GM12892 (cell line): Measurements from ENCODE around the gene OSTC.
"Not testable (repeated sequence)": the region's sequence is repeated elsewhere in the genome, so short reads cannot be mapped to it uniquely, and the experiment has no call there.

Experiments
- DNase-seq: peaks from one replicate; pipeline ENCODE4 v3.0.0; 2011; ENCODE audit not compliant: insufficient read length
- FAIRE-seq: peaks from 2 replicates; lab custom pipeline; 2011; peaks lifted over from hg19 to GRCh38; lab: Jason Lieb, UNC
- POLR2A ChIP-seq: IDR thresholded peaks from 2 replicates; pipeline ENCODE4 v1.6.1; 2011; ENCODE audit warnings: low read depth, low read length, control low read depth
- POLR2AphosphoS5 ChIP-seq: IDR thresholded peaks from 2 replicates; pipeline ENCODE4 v1.6.1; 2011; ENCODE audit warnings: low read depth, low read length, control low read depth
- TAF1 ChIP-seq: IDR thresholded peaks from 2 replicates; pipeline ENCODE4 v1.6.1; 2011; ENCODE audit warnings: low read depth, mild to moderate bottlenecking, control low read depth, low read length, borderline replicate concordance

OSTC gene

GRCh38 chr4:108700081-108700757, 49.8 kb downstream of the OSTC start:
- DNase-seq (no peak), FAIRE-seq (no peak)
- TF ChIP-seq POLR2AphosphoS5 = no peak
- TF ChIP-seq POLR2A = no peak

GRCh38 chr4:108702960-108703359, 52.6 kb downstream of the OSTC start:
- FAIRE-seq = no peak
- no peak for DNase-seq
- TF ChIP-seq POLR2A (no peak), POLR2AphosphoS5 (no peak), TAF1 (no peak)

- TF ChIP-seq POLR2AphosphoS5 (no peak), POLR2A (no peak), TAF1 (no peak)
- DNase-seq (no peak), FAIRE-seq (no peak)
Measured at GRCh38 chr4:108703370-108703769, 53.0 kb downstream of the OSTC start.

GRCh38 chr4:108703966-108704365, 53.6 kb downstream of the OSTC start:
- FAIRE-seq = no peak

GRCh38 chr4:108706289-108706688, 55.9 kb downstream of the OSTC start:
- DNase-seq (no peak), FAIRE-seq (no peak)
- TF ChIP-seq POLR2AphosphoS5 (no peak), POLR2A (no peak), TAF1 (no peak)

More at GRCh38 chr4:108703966-108704365, 53.6 kb downstream of the OSTC start:
- TF ChIP-seq POLR2A = no peak
- DNase-seq = no peak

- no peak for TF ChIP-seq TAF1
- TF ChIP-seq POLR2A = no peak
- TF ChIP-seq POLR2AphosphoS5 = no peak
- DNase-seq (no peak), FAIRE-seq (no peak)
Measured at GRCh38 chr4:108709234-108709633, 58.8 kb downstream of the OSTC start.

GRCh38 chr4:108709722-108710121, 59.3 kb downstream of the OSTC start:
- TF ChIP-seq POLR2A (no peak), POLR2AphosphoS5 (no peak), TAF1 (no peak)
- FAIRE-seq = no peak
- DNase-seq = no peak

- not testable (repeated sequence) for FAIRE-seq, DNase-seq
Measured at GRCh38 chr4:108710578-108710977, 60.2 kb downstream of the OSTC start.

- no peak for DNase-seq
- TF ChIP-seq TAF1 = no peak
- no peak for TF ChIP-seq POLR2AphosphoS5
- no peak for TF ChIP-seq POLR2A
- no peak for FAIRE-seq
Measured at GRCh38 chr4:108714880-108715279, 64.5 kb downstream of the OSTC start.

- no peak for DNase-seq
- FAIRE-seq = no peak
Measured at GRCh38 chr4:108716340-108716739, 65.9 kb downstream of the OSTC start.

GRCh38 chr4:108717386-108717785, 67.0 kb downstream of the OSTC start:
- no peak for DNase-seq
- TF ChIP-seq POLR2AphosphoS5 (no peak), TAF1 (no peak), POLR2A (no peak)
- FAIRE-seq = no peak

More at GRCh38 chr4:108716340-108716739, 65.9 kb downstream of the OSTC start:
- no peak for TF ChIP-seq TAF1
- no peak for TF ChIP-seq POLR2A
